GM21367 (cell line): Measurements from ENCODE around the gene LIN7B.
"Not testable (repeated sequence)": the region's sequence is repeated elsewhere in the genome, so short reads cannot be mapped to it uniquely, and the experiment has no call there.

Experiments
- ATAC-seq: cut with Tn5 transposase; IDR thresholded peaks from one replicate; pipeline ENCODE4 v1.9.1; 2021; ENCODE audit not compliant: unreplicated experiment

The LIN7B gene

GRCh38 chr19:49141352-49141751 lies 27.2 kb downstream of the LIN7B start:
- ATAC-seq: no peak

GRCh38 chr19:49142866-49143335 lies 28.7 kb downstream of the LIN7B start:
- no peak for ATAC-seq

- no peak for ATAC-seq
Observed at GRCh38 chr19:49145573-49146407, 31.6 kb downstream of the LIN7B start.

GRCh38 chr19:49146408-49146770 lies 32.2 kb downstream of the LIN7B start:
- not testable (repeated sequence) for ATAC-seq

- ATAC-seq: no peak
Observed at GRCh38 chr19:49148044-49148682, 34.0 kb downstream of the LIN7B start.

- no peak for ATAC-seq
Observed at GRCh38 chr19:49148784-49149651, 34.8 kb downstream of the LIN7B start.

- ATAC-seq: no peak
Observed at GRCh38 chr19:49149652-49150105, 35.5 kb downstream of the LIN7B start.

GRCh38 chr19:49150106-49150943 lies 36.2 kb downstream of the LIN7B start:
- no peak for ATAC-seq

GRCh38 chr19:49150944-49151243 lies 36.7 kb downstream of the LIN7B start:
- ATAC-seq: no peak

- no peak for ATAC-seq
Observed at GRCh38 chr19:49151267-49152118, 37.3 kb downstream of the LIN7B start.

GRCh38 chr19:49152119-49152550 lies 38.0 kb downstream of the LIN7B start:
- no peak for ATAC-seq

- ATAC-seq: no peak
Observed at GRCh38 chr19:49153167-49153809, 39.1 kb downstream of the LIN7B start.

- ATAC-seq: no peak
Observed at GRCh38 chr19:49154279-49154678, 40.1 kb downstream of the LIN7B start.

- no peak for ATAC-seq
Observed at GRCh38 chr19:49155005-49155819, 41.0 kb downstream of the LIN7B start, which contains the start of gene HRC. TSS of gene HRC (minus strand) at chr19:49155396. CDS start at chr19:49155237, 159 bp downstream.

GRCh38 chr19:49155820-49156346 lies 41.7 kb downstream of the LIN7B start:
- no peak for ATAC-seq

GRCh38 chr19:49157445-49158224 lies 43.5 kb downstream of the LIN7B start, which contains the start of gene TRPM4:
TSS of gene TRPM4 (plus strand) at chr19:49157792. CDS start at chr19:49157867, 75 bp downstream.
- ATAC-seq: no peak
